Adipocyte (in vitro differentiated cells): ENCODE results near the gene FOXD1.
"Not testable (repeated sequence)": the region's sequence is repeated elsewhere in the genome, so short reads cannot be mapped to it uniquely, and the experiment has no call there.

Experiments used
- DNase-seq: peaks from one replicate; pipeline ENCODE4 v3.0.0-alpha.2; 2015; ENCODE audit warnings: low read depth
- H3K27me3 ChIP-seq: replicated peaks from 2 replicates; pipeline ENCODE4 v1.7.0; 2013; ENCODE audit warnings: mild to moderate bottlenecking, low read length, moderate library complexity; ENCODE audit not compliant: control insufficient read depth, insufficient read depth
- H3K36me3 ChIP-seq: 2 replicates; pipeline ENCODE4 v1.7.0; 2013; ENCODE audit warnings: low read length, mild to moderate bottlenecking, moderate library complexity; ENCODE audit not compliant: control insufficient read depth, insufficient read depth, severe bottlenecking
- H3K4me1 ChIP-seq: 2 replicates; pipeline ENCODE4 v1.7.0; 2013; ENCODE audit warnings: mild to moderate bottlenecking, low read length, moderate library complexity; ENCODE audit not compliant: control insufficient read depth, insufficient read depth
- H3K4me3 ChIP-seq: 2 replicates; pipeline ENCODE4 v1.7.0; 2013; ENCODE audit warnings: mild to moderate bottlenecking, low read length, moderate library complexity
- H3K9ac ChIP-seq: 2 replicates; pipeline ENCODE4 v1.7.0; 2013; ENCODE audit warnings: mild to moderate bottlenecking, low read length, moderate library complexity
- H3K9me3 ChIP-seq: 2 replicates; pipeline ENCODE4 v1.7.0; 2013; ENCODE audit warnings: mild to moderate bottlenecking, low read length, moderate library complexity; ENCODE audit not compliant: control insufficient read depth

The FOXD1 gene

GRCh38 chr5:73486119-73486899 is 37.7 kb upstream of the FOXD1 start:
- Histone ChIP-seq H3K27me3 (peaks cover 6% of the 10 kb centered on the region), H3K4me3 (no peak overlapping the region), H3K9me3 (no peaks in the 10 kb centered on the region), H3K4me1 (no peaks in the 10 kb centered on the region), H3K9ac (no peak overlapping the region), H3K36me3 (no peaks in the 10 kb centered on the region)
- no peak for DNase-seq

DNA sequence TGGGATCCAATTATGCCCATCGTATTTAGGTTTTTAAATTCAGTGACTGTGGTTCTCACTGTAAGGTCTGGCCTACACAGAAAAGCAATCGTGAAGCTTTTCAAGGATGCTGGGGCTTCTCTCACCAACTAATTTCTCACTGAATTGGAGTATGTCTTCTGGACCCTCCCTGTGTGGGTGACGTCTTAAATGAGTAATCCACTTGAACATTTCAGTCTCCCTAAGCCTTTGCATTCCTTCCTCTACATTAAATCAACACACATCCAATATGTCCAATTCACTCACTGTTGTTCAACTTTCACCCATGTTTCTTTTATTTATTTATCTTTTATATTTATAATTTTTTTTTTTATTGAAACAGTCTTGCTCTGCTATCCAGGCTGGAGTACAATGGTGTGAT is 37.1 kb upstream of the FOXD1 start:
- Histone ChIP-seq H3K4me1 (no peaks in the 10 kb centered on the region), H3K9me3 (no peaks in the 10 kb centered on the region), H3K27me3 (peaks cover 6% of the 10 kb centered on the region), H3K36me3 (no peaks in the 10 kb centered on the region), H3K9ac (no peak overlapping the region), H3K4me3 (no peak overlapping the region)
- DNase-seq, result peak; percentile 33

GRCh38 chr5:73484511-73484910 is 35.9 kb upstream of the FOXD1 start:
- Histone ChIP-seq H3K9ac (no peak overlapping the region), H3K36me3 (no peaks in the 10 kb centered on the region), H3K27me3 (peaks cover 6% of the 10 kb centered on the region), H3K4me3 (no peak overlapping the region), H3K9me3 (no peaks in the 10 kb centered on the region), H3K4me1 (no peaks in the 10 kb centered on the region)
- DNase-seq, result no peak

GRCh38 chr5:73483676-73484075 is 35.1 kb upstream of the FOXD1 start:
- H3K27me3 ChIP-seq, result peaks cover 6% of the 10 kb centered on the region
- no peaks in the 10 kb centered on the region for H3K4me1 ChIP-seq
- H3K4me3 ChIP-seq, result no peak overlapping the region
- no peak for DNase-seq
- no peak overlapping the region for H3K9ac ChIP-seq
- H3K9me3 ChIP-seq, result no peaks in the 10 kb centered on the region
- H3K36me3 ChIP-seq, result no peaks in the 10 kb centered on the region

- H3K9ac ChIP-seq, result no peak overlapping the region
- no peak overlapping the region for H3K4me3 ChIP-seq
- H3K9me3 ChIP-seq, result no peaks in the 10 kb centered on the region
- H3K4me1 ChIP-seq, result no peaks in the 10 kb centered on the region
- H3K27me3 ChIP-seq, result peaks cover 6% of the 10 kb centered on the region
- DNase-seq, result peak; percentile 67
- no peaks in the 10 kb centered on the region for H3K36me3 ChIP-seq
Measured at GRCh38 chr5:73482383-73483136, 34.0 kb upstream of the FOXD1 start.

DNA sequence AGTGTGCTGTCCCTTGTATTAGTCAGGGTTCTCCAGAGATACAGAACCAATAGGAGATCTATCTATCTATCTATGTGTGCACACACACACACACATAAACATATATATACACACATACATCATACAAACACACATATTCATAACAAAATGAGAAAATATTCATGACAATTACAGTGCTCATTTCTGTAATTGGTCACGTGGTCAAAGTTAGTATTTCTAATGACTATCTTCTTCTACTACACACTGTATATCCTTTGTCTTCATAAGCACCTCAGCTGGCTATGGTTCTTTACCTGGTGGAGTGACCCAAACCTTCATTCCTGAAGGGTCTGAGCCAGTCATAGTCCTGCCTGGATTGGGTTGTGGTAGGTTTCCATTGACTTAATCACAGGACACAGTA is 31.9 kb upstream of the FOXD1 start:
- Histone ChIP-seq H3K4me1 (no peaks in the 10 kb centered on the region), H3K27me3 (peaks cover 7% of the 10 kb centered on the region), H3K9ac (no peak overlapping the region), H3K9me3 (no peaks in the 10 kb centered on the region), H3K36me3 (no peaks in the 10 kb centered on the region), H3K4me3 (no peak overlapping the region)
- no peak for DNase-seq

- Histone ChIP-seq H3K9ac (no peak overlapping the region), H3K27me3 (no peaks in the 10 kb centered on the region), H3K4me1 (no peaks in the 10 kb centered on the region), H3K4me3 (no peak overlapping the region), H3K36me3 (no peaks in the 10 kb centered on the region), H3K9me3 (no peaks in the 10 kb centered on the region)
- DNase-seq, result no peak
Measured at GRCh38 chr5:73472116-73472515, 23.5 kb upstream of the FOXD1 start.

GRCh38 chr5:73471654-73472053 is 23.1 kb upstream of the FOXD1 start:
- no peaks in the 10 kb centered on the region for H3K4me1 ChIP-seq
- no peak overlapping the region for H3K4me3 ChIP-seq
- H3K27me3 ChIP-seq, result peaks cover under 1% of the 10 kb centered on the region
- no peaks in the 10 kb centered on the region for H3K9me3 ChIP-seq
- DNase-seq, result no peak
- H3K36me3 ChIP-seq, result no peaks in the 10 kb centered on the region
- no peak overlapping the region for H3K9ac ChIP-seq

DNA sequence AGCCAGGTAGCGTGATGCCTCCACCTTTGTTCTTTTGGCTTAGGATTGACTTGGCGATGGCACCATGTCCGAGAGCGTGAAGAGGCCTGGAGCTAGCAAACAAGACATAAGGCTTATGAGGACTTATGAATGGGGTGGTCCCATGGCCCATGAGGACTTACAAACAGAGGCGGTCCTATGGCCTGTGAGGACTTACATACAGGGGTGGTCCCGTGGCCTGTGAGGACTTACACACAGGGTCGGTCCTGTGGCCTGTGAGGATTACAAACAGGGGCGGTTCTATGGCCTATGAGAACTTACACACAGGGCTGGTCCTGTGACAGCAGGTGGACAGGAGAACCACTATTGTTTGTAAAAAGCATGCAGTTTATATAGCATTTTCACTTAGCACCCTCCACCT is 21.3 kb upstream of the FOXD1 start:
- H3K4me3 ChIP-seq, result no peak overlapping the region
- no peaks in the 10 kb centered on the region for H3K4me1 ChIP-seq
- no peaks in the 10 kb centered on the region for H3K9me3 ChIP-seq
- peaks cover 14% of the 10 kb centered on the region for H3K27me3 ChIP-seq
- H3K36me3 ChIP-seq, result no peaks in the 10 kb centered on the region
- H3K9ac ChIP-seq, result no peak overlapping the region
- DNase-seq, result no peak

DNA sequence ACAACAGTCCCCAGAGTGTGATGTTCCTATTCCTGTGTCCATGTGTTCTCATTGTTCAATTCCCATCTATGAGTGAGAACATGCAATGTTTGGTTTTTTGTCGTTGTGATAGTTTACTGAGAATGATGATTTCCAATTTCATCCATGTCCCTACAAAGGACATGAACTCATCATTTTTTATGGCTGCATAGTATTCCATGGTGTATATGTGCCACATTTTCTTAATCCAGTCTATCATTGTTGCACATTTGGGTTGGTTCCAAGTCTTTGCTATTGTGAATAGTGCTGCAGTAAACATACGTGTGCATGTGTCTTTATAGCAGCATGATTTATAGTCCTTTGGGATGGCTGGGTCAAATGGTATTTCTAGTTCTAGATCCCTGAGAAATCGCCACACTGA is 20.1 kb upstream of the FOXD1 start:
- H3K36me3 ChIP-seq, H3K4me3 ChIP-seq, H3K9me3 ChIP-seq, H3K9ac ChIP-seq, DNase-seq, H3K4me1 ChIP-seq: not testable (repeated sequence)
- peaks cover 14% of the 10 kb centered on the region for H3K27me3 ChIP-seq

DNA sequence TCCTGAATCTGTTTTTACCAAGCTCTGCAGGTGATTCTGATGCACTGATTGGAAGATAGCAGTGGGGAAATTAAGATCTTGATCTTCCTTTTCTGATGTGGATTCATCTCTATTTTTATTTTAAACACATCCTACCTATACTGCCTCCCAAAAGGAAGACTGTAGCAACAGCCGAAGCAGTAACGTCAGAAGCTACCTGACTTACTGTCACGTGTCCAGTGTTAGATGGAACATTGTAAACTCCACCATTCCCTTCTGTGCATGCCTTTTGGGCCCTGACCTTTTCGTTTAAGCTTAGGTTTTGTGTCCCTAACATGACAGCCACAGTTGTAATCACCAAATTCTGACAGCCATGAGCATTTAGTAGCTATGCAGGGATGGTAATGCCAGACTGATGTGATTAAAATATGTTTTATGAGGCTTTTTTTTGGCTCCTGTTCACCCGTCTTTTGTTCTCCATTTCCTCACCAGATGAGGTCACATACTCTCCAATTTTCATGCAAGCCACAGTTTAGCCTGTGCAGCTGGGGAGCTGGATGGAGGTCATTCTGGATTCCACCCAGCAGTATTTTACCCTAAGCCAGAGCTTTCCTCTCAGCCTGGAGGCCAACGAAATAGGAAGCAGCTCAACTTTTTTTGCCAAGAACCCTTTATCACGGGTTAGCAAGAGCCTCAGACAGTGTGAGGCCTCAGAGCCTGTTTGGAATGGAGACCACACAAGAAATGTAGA is 15.6 kb upstream of the FOXD1 start:
- no peak overlapping the region for H3K4me3 ChIP-seq
- H3K36me3 ChIP-seq, result no peaks in the 10 kb centered on the region
- no peak overlapping the region for H3K9ac ChIP-seq
- no peaks in the 10 kb centered on the region for H3K9me3 ChIP-seq
- peaks cover 20% of the 10 kb centered on the region for H3K27me3 ChIP-seq
- no peaks in the 10 kb centered on the region for H3K4me1 ChIP-seq
- DNase-seq, result peak; percentile 63
